ENCODE data around the gene TM9SF1.

The TM9SF1 gene

DNA sequence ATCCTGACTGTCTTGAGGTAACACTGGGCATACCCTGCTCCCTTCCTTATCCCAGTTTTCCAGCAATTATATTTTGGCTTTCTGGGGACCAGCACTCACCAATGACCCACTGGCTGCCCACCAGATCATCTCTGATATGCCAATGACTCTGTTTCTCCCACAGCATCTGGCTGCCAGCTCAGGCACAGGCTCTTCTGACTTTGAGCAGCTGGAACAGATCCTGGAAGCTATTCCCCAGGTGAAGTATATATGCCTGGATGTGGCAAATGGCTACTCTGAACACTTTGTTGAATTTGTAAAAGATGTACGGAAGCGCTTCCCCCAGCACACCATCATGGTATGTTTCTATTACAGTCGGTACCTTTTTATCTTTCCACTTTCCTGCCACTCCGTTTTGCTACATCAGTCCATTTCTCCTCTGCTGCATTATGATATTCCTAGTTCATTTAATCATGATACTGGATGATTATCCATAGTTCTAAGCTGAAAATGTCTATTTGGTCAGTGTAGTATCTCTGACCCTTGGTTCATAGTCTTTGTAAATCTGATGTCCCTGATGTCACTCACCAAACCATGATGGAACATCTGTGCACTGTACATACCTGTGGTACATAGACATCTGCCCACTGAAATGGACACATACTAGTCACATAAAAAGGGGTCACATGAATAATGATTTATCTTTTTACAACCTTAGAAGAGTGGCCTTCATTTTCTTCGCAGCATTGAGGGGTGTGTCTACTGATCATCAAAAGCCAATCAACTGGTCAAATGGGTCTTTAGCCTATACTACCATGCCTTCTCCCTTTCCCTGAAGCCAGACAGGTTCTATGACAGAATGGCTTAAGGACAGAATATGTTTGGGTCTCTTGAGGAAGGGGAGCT lies 40.8 kb upstream of the TM9SF1 start:
- no peak overlapping the region for H2AFZ ChIP-seq (ENCODE audit: low read length)
- peaks cover 10% of the 10 kb centered on the region for H3K4me1 ChIP-seq (ENCODE audit: low read length)
- H3K4me3 ChIP-seq (ENCODE audit: low read length): no peak overlapping the region
- H3K4me2 ChIP-seq (ENCODE audit: low read depth, low read length): no peak overlapping the region
- H3K27ac ChIP-seq (ENCODE audit: low read length): no peak overlapping the region
- H4K20me1 ChIP-seq (ENCODE audit: insufficient read depth, low read length): no peaks in the 10 kb centered on the region
- H3K36me3 ChIP-seq (replicated peaks; ENCODE audit: insufficient read depth, low read length): no peaks in the 10 kb centered on the region
- no peak overlapping the region for H3K9ac ChIP-seq (ENCODE audit: low read length)
- no peaks in the 10 kb centered on the region for H3K9me2 ChIP-seq (replicated peaks; ENCODE audit: insufficient read depth, low read length)
- TF ChIP-seq CTCF (IDR thresholded peaks at IDR 0.05; ENCODE audit: low read length) (no peak), EZH2phosphoT487 (IDR thresholded peaks at IDR 0.05; ENCODE audit: low read length) (no peak), EZH2 (optimal IDR thresholded peaks at IDR 0.05; ENCODE audit: low read depth, low read length) (no peak)
- H3K79me2 ChIP-seq (ENCODE audit: low read length): peaks cover 35% of the 10 kb centered on the region
- H3F3A ChIP-seq (ENCODE audit: insufficient read depth, low read length): no peaks in the 10 kb centered on the region
- H3K27me3 ChIP-seq (replicated peaks; ENCODE audit: insufficient read depth, low read length): no peaks in the 10 kb centered on the region
- no peaks in the 10 kb centered on the region for H3K9me3 ChIP-seq (replicated peaks; ENCODE audit: insufficient read depth, low read length)
- no peak for DNase-seq

DNA sequence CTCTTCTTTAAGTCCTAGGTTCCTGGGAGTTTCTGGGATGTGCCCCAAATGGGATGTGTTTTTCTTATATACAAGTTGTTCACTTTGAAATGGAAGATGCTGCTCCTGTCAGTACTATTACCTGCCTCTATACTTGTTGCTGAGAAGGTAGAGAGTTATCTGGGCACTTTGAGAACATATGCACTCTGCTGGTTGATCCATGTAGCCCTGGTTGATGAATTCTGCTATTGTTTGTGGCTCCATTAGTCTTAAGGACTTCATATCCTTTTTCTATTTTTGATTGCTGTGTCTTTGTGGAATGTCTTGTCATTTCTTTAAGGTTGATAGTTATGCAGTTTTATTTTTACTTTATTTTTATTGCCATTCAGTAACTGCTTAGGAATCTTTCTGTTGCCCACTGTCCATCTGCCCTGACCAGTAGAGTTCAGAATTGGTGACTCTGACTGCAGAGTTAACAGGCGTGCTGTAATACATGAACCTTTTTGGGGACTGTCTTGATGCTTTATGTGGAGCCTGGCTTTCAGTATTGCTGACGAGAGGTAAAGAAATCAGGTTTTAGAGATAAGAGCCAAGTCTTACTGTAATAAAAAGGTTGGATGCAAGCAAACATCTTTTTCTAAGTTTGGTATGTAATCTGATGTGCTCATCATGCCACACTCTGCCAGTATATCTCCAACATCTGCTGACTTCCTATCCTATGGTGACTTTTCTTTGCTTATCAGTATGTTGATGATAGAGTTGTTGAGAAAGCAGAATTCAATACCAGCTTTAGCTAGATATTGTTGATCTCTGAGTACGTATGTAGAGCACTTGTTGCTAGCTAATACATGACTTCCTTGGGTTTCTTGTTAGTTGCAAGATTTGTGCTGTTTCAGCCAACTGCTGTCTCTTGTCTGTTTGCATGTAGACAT lies 39.1 kb upstream of the TM9SF1 start:
- Histone ChIP-seq H3K36me3 (replicated peaks; ENCODE audit: insufficient read depth, low read length) (no peaks in the 10 kb centered on the region), H3K27ac (ENCODE audit: low read length) (no peak overlapping the region), H2AFZ (ENCODE audit: low read length) (no peak overlapping the region), H4K20me1 (ENCODE audit: insufficient read depth, low read length) (no peaks in the 10 kb centered on the region), H3F3A (ENCODE audit: insufficient read depth, low read length) (no peaks in the 10 kb centered on the region), H3K9ac (ENCODE audit: low read length) (no peak overlapping the region), H3K9me2 (replicated peaks; ENCODE audit: insufficient read depth, low read length) (no peaks in the 10 kb centered on the region), H3K27me3 (replicated peaks; ENCODE audit: insufficient read depth, low read length) (no peaks in the 10 kb centered on the region), H3K4me3 (ENCODE audit: low read length) (no peak overlapping the region), H3K79me2 (ENCODE audit: low read length) (peaks cover 31% of the 10 kb centered on the region), H3K4me1 (ENCODE audit: low read length) (peaks cover 5% of the 10 kb centered on the region), H3K9me3 (replicated peaks; ENCODE audit: insufficient read depth, low read length) (no peaks in the 10 kb centered on the region), H3K4me2 (ENCODE audit: low read depth, low read length) (0 out of 2 replicates have a peak overlapping the region, but pooled peaks have one; percentile 81)
- no peak for TF ChIP-seq EZH2phosphoT487 (IDR thresholded peaks at IDR 0.05; ENCODE audit: low read length)
- TF ChIP-seq EZH2 (optimal IDR thresholded peaks at IDR 0.05; ENCODE audit: low read depth, low read length): no peak
- no peak for TF ChIP-seq CTCF (IDR thresholded peaks at IDR 0.05; ENCODE audit: low read length)
- no peak for DNase-seq

GRCh38 chr14:24233538-24233866 lies 38.3 kb upstream of the TM9SF1 start:
- no peak for DNase-seq
- no peak for TF ChIP-seq CTCF (IDR thresholded peaks at IDR 0.05; ENCODE audit: low read length)
- Histone ChIP-seq H3K9ac (ENCODE audit: low read length) (peak overlapping the region; percentile 66; the same call in 1 of the 2 replicates), H3K79me2 (ENCODE audit: low read length) (peaks cover 30% of the 10 kb centered on the region), H3K9me2 (replicated peaks; ENCODE audit: insufficient read depth, low read length) (no peaks in the 10 kb centered on the region), H3K4me2 (ENCODE audit: low read depth, low read length) (peak overlapping the region; percentile 81), H4K20me1 (ENCODE audit: insufficient read depth, low read length) (no peaks in the 10 kb centered on the region), H3K27me3 (replicated peaks; ENCODE audit: insufficient read depth, low read length) (no peaks in the 10 kb centered on the region), H2AFZ (ENCODE audit: low read length) (no peak overlapping the region), H3K36me3 (replicated peaks; ENCODE audit: insufficient read depth, low read length) (no peaks in the 10 kb centered on the region), H3K4me1 (ENCODE audit: low read length) (peaks cover 5% of the 10 kb centered on the region), H3K27ac (ENCODE audit: low read length) (no peak overlapping the region; the same call in 1 of the 2 replicates), H3K4me3 (ENCODE audit: low read length) (peak overlapping the region; percentile 81), H3K9me3 (replicated peaks; ENCODE audit: insufficient read depth, low read length) (no peaks in the 10 kb centered on the region), H3F3A (ENCODE audit: insufficient read depth, low read length) (no peaks in the 10 kb centered on the region)
